OCI-LY7 (cell line): ENCODE measurements around the gene OR9A2. TPM values are rescaled to one million over a fixed set of nuclear protein-coding genes. Genes with fewer than 3 reads are reported as not detected.

Experiments used
- BruUV-seq: library from RNA; stranded (reverse); fragments of 400-500 nt; replicated peaks from 2 replicates; lab custom pipeline; 2021; lab: Mats Ljungman, UMichigan
- CTCF ChIA-PET: fragments of 300-600 bp; sonication (Branson Sonifier 250); formaldehyde crosslinking; loops from one replicate; lab custom pipeline; 2022; ENCODE audit warnings: antibody characterized with exemption; ENCODE audit not compliant: unreplicated experiment; lab: Charles Lee
- POLR2A ChIA-PET: fragments of 300-600 bp; sonication (Branson Sonifier 250); formaldehyde crosslinking; loops from one replicate; lab custom pipeline; 2022; ENCODE audit warnings: antibody characterized with exemption; lab: Charles Lee
- DNase-seq: peaks from one replicate; pipeline ENCODE4 v3.0.0-alpha.2; 2015; ENCODE audit warnings: low spot score
- H2AFZ ChIP-seq: fragments of 200-600 bp; sonication (generic), shearing (Covaris generic); 2 replicates; pipeline ENCODE4 v1.6.1; 2014; ENCODE audit warnings: mild to moderate bottlenecking, antibody characterized with exemption, low read length, moderate library complexity
- H3K27ac ChIP-seq: fragments of 200-600 bp; sonication (generic); 2 replicates; pipeline ENCODE4 v1.5.1; 2014; ENCODE audit warnings: mixed run types, low read depth, mild to moderate bottlenecking, moderate library complexity, low read length, inconsistent platforms; ENCODE audit not compliant: poor library complexity, severe bottlenecking
- H3K36me3 ChIP-seq: fragments of 200-600 bp; sonication (generic); 2 replicates; pipeline ENCODE4 v1.6.1; 2014; ENCODE audit warnings: mild to moderate bottlenecking, antibody characterized with exemption, low read length, moderate library complexity, mixed read lengths; ENCODE audit not compliant: insufficient read depth
- H3K4me1 ChIP-seq: fragments of 200-600 bp; sonication (generic); 2 replicates; pipeline ENCODE4 v1.5.1; 2014; ENCODE audit warnings: mild to moderate bottlenecking, low read length; ENCODE audit not compliant: insufficient read depth, poor library complexity, severe bottlenecking
- H3K4me2 ChIP-seq: fragments of 200-600 bp; sonication (generic); 2 replicates; pipeline ENCODE4 v1.6.1; 2014; ENCODE audit warnings: mild to moderate bottlenecking, low read length
- H3K4me3 ChIP-seq: fragments of 200-600 bp; sonication (generic); 2 replicates; pipeline ENCODE4 v1.5.1; 2014; ENCODE audit warnings: mild to moderate bottlenecking, low read depth, low read length; ENCODE audit not compliant: poor library complexity, severe bottlenecking
- H3K79me2 ChIP-seq: fragments of 200-600 bp; sonication (generic); 2 replicates; pipeline ENCODE4 v1.6.1; 2016; ENCODE audit warnings: low read depth, mild to moderate bottlenecking, low read length, moderate library complexity, mixed read lengths; ENCODE audit not compliant: insufficient read depth
- H3K9me2 ChIP-seq: fragments of 200-600 bp; sonication (generic); 2 replicates; pipeline ENCODE4 v1.6.1; 2016; ENCODE audit warnings: mild to moderate bottlenecking, low read length, mixed read lengths; ENCODE audit not compliant: insufficient read depth
- H3K9me3 ChIP-seq: fragments of 200-600 bp; sonication (generic); 2 replicates; pipeline ENCODE4 v1.6.1; 2014; ENCODE audit warnings: mild to moderate bottlenecking, mixed run types, low read length, mixed read lengths
- H4K20me1 ChIP-seq: fragments of 200-600 bp; sonication (generic); 2 replicates; pipeline ENCODE4 v1.6.1; 2014; ENCODE audit warnings: mild to moderate bottlenecking, antibody characterized with exemption, low read length, moderate library complexity, mixed read lengths; ENCODE audit not compliant: insufficient read depth
- CTCF ChIP-seq: fragments of 200-600 bp; sonication (generic); conservative IDR thresholded peaks from 2 replicates; pipeline ENCODE4 v1.5.1; 2014; ENCODE audit warnings: mild to moderate bottlenecking, antibody characterized with exemption, low read length, moderate library complexity, mixed read lengths
- EZH2phosphoT487 ChIP-seq: fragments of 200-600 bp; sonication (generic); IDR thresholded peaks from 2 replicates; pipeline ENCODE4 v1.6.1; 2018; ENCODE audit warnings: low read depth, borderline replicate concordance, mild to moderate bottlenecking, mixed run types, antibody characterized with exemption, low read length, moderate library complexity, mixed read lengths
- intact Hi-C: fragments of 100-400 bp; cut with micrococcal nuclease; formaldehyde crosslinking; loops from one replicate; pipeline ENCODE4 v1.10.0; 2022; ENCODE audit not compliant: unreplicated experiment
- total RNA-seq, 2 experiments: library from RNA; depleted of rRNA in 1 of 2; stranded (reverse); fragments of >200 nt in 1 of 2; shearing (Covaris generic) in 1 of 2; gene quantifications; 2 replicates each; pipeline ENCODE4 v1.2.3, GENCODE V29; 2014 to 2022

OR9A2 gene
- total RNA-seq, 2 experiments from 2014 or later, result 0.53 to 0.66 TPM

- no peaks in the 10 kb centered on the region for H4K20me1 ChIP-seq
- DNase-seq, result no peak
- intact Hi-C loops, result no loop called here
- no peak overlapping the region for H2AFZ ChIP-seq
- H3K36me3 ChIP-seq, result no peaks in the 10 kb centered on the region
- no peaks in the 10 kb centered on the region for H3K4me1 ChIP-seq
- no peak overlapping the region for H3K27ac ChIP-seq
- ChIA-PET POLR2A (interaction anchor here (0.9 to 1.9 kb wide), 3 partner anchors 10 to 496 kb away, joined by 3 to 5 read pairs (median 4); partner anchors contain the start of gene OR6V1), CTCF (no interaction called here)
- TF ChIP-seq EZH2phosphoT487 (no peak), CTCF (no peak)
- H3K79me2 ChIP-seq, result no peaks in the 10 kb centered on the region
- no peak overlapping the region for H3K4me2 ChIP-seq
- no peaks in the 10 kb centered on the region for H3K9me2 ChIP-seq
- BruUV-seq, result no TSS peak
- H3K9me3 ChIP-seq, result no peaks in the 10 kb centered on the region
- H3K4me3 ChIP-seq, result no peak overlapping the region
Measured at GRCh38 chr7:143042790-143043271, 15.9 kb upstream of the OR9A2 start.

GRCh38 chr7:143042159-143042789 lies 15.3 kb upstream of the OR9A2 start:
- no peak overlapping the region for H3K4me2 ChIP-seq
- H3K79me2 ChIP-seq, result no peaks in the 10 kb centered on the region
- no peak overlapping the region for H3K4me3 ChIP-seq
- no peaks in the 10 kb centered on the region for H3K9me3 ChIP-seq
- TF ChIP-seq EZH2phosphoT487 (no peak), CTCF (no peak)
- ChIA-PET CTCF (no interaction called here), POLR2A (no interaction called here)
- H4K20me1 ChIP-seq, result no peaks in the 10 kb centered on the region
- no peak for DNase-seq
- BruUV-seq, result no TSS peak
- no peaks in the 10 kb centered on the region for H3K4me1 ChIP-seq
- intact Hi-C loops, result no loop called here
- no peaks in the 10 kb centered on the region for H3K9me2 ChIP-seq
- no peak overlapping the region for H3K27ac ChIP-seq
- H2AFZ ChIP-seq, result no peak overlapping the region
- no peaks in the 10 kb centered on the region for H3K36me3 ChIP-seq

- Histone ChIP-seq H3K36me3 (no peaks in the 10 kb centered on the region), H3K4me1 (no peaks in the 10 kb centered on the region), H3K9me2 (no peaks in the 10 kb centered on the region), H3K4me2 (no peak overlapping the region), H3K9me3 (no peaks in the 10 kb centered on the region), H3K79me2 (no peaks in the 10 kb centered on the region), H4K20me1 (no peaks in the 10 kb centered on the region), H3K27ac (no peak overlapping the region), H2AFZ (no peak overlapping the region), H3K4me3 (no peak overlapping the region)
- no peak for DNase-seq
- no TSS peak for BruUV-seq
- no peak for TF ChIP-seq CTCF
- no peak for TF ChIP-seq EZH2phosphoT487
- POLR2A ChIA-PET, result interaction anchor here (0.9 kb wide), 1 partner anchor 18 kb away, joined by 3 read pairs; no protein-coding TSS in a partner anchor
- intact Hi-C loops, result no loop called here
- CTCF ChIA-PET, result no interaction called here
Measured at GRCh38 chr7:143041346-143041745, 14.4 kb upstream of the OR9A2 start.
